Glutamatergic neuron (in vitro differentiated cells): ENCODE measurements around the gene PML. TPM values are rescaled to one million over a fixed set of nuclear protein-coding genes. Genes with fewer than 3 reads are reported as not detected.

ENCODE experiments used
- DNase-seq: peaks from one replicate; pipeline ENCODE4 v3.0.0; 2022
- H3K27ac Mint-ChIP-seq: one replicate; pipeline ENCODE4 v1.8.0; 2020; ENCODE audit warnings: mild to moderate bottlenecking, mixed read lengths, inconsistent platforms; ENCODE audit not compliant: unreplicated experiment
- H3K27me3 Mint-ChIP-seq: one replicate; pipeline ENCODE4 v1.8.0; 2020; ENCODE audit warnings: mild to moderate bottlenecking, moderate library complexity, mixed read lengths, inconsistent platforms; ENCODE audit not compliant: unreplicated experiment
- H3K36me3 Mint-ChIP-seq: one replicate; pipeline ENCODE4 v1.8.0; 2020; ENCODE audit warnings: mild to moderate bottlenecking, mixed read lengths, inconsistent platforms; ENCODE audit not compliant: unreplicated experiment
- H3K4me1 Mint-ChIP-seq: one replicate; pipeline ENCODE4 v1.8.0; 2020; ENCODE audit warnings: mild to moderate bottlenecking, low read depth, mixed read lengths, inconsistent platforms; ENCODE audit not compliant: unreplicated experiment
- H3K4me3 Mint-ChIP-seq: one replicate; pipeline ENCODE4 v1.8.0; 2020; ENCODE audit warnings: mild to moderate bottlenecking, mixed read lengths, inconsistent platforms; ENCODE audit not compliant: unreplicated experiment
- H3K9me3 Mint-ChIP-seq: one replicate; pipeline ENCODE4 v1.8.0; 2020; ENCODE audit warnings: mild to moderate bottlenecking, moderate library complexity, mixed read lengths, inconsistent platforms; ENCODE audit not compliant: unreplicated experiment
- CTCF ChIP-seq: fragments of 200-600 bp; sonication (generic); IDR thresholded peaks from one replicate; pipeline ENCODE4 v1.5.0; 2021; ENCODE audit not compliant: partially characterized antibody, unreplicated experiment
- total RNA-seq: library from RNA; stranded (reverse); fragmentation: NEBNext Ultra II Directional; extraction: Animal tissue kit (Norgen Biotek cat#: 25700); gene quantifications from one replicate; pipeline ENCODE4 v1.2.1, GENCODE V29; 2021; ENCODE audit not compliant: unreplicated experiment

Gene PML
- total RNA-seq, 1 donor from 2014 or later, result 27.6 TPM

DNA sequence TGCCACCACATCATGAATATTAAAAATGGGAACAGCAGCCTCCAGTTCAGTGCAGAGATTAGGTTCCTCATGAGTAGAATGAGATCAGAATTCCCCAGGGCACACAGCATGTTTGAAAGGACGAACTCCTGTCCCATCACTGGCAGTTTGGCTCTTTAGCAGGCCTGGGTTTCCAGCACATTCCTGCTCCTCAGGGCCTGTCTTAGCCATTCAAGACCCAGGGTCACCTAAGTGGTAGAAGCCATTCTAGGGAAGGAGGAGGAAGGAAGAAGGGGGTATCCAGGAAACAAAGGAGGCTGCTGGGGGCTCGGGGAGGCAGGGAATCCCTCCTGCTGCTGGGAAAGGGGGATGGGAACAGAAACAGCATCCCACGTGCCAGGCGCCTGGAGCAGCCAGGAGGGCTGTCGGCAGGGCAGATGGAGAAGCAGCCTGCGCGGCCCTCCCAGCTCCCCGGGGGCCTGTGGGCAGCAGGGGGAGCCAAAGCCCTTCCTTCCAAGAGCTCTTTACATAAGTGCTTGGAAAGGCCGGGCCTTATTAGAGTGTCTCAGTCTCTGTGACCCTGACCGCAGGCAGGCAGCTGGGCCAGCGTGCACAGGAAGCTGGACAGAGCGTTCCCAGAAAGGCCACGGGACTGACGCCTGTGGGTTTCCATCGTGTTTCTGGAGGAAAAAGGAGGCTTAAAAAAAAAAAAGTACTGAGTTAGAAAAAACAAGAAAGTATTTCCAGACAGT, 43.5 kb upstream of the PML start:
- H3K4me1 Mint-ChIP-seq, result peaks cover 46% of the 10 kb centered on the region
- TF ChIP-seq CTCF, result peak; percentile 40
- H3K27ac Mint-ChIP-seq, result peak overlapping the region; percentile 100
- peak; percentile 95 for DNase-seq
- H3K9me3 Mint-ChIP-seq, result peaks cover 29% of the 10 kb centered on the region
- peaks cover 25% of the 10 kb centered on the region for H3K27me3 Mint-ChIP-seq
- H3K36me3 Mint-ChIP-seq, result peaks cover 7% of the 10 kb centered on the region
- H3K4me3 Mint-ChIP-seq, result peak overlapping the region; percentile 87

- no peak for TF ChIP-seq CTCF
- Mint-ChIP-seq H3K27ac (peak overlapping the region; percentile 100), H3K36me3 (peaks cover 7% of the 10 kb centered on the region), H3K27me3 (peaks cover 25% of the 10 kb centered on the region), H3K4me1 (peaks cover 46% of the 10 kb centered on the region), H3K9me3 (peaks cover 27% of the 10 kb centered on the region), H3K4me3 (peak overlapping the region; percentile 87)
- DNase-seq, result no peak
Observed at GRCh38 chr15:73951601-73952000, 42.9 kb upstream of the PML start.

DNA sequence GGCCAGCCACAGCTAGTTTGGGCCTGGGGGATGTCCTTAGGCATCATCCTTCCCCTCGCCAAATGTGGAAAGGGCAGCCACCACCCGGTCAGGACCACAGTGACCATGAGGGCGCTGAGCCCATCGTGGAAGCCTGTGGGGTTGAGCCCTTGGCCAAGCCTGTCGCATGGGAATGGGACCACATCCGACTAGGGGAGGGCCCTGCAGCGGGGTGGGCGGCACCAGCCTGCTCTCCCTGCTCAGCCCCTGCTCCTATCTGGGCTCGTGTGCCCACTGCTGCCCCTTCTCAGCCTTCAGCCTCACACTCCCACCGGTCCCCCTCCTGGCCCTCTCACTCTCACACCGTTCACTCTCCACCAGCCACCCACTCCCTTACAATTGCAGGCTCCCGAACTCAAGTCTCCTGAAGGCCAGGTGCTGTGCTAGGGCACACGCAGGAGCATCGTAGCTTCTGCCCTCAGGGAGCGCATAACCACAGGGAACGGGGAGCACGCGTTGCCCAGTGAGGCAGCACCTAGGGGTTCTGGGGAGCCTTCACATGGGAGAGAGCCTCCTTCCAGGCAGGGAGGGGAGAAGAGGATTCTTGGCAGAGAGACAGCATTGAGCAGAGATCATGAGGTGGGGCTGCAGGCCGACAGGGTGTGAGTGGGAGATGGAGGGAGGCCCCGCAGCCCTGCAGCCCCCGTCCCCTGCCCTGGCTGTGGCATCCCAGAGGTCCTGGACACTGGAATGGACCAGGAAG, 42.2 kb upstream of the PML start:
- H3K9me3 Mint-ChIP-seq, result peaks cover 25% of the 10 kb centered on the region
- H3K36me3 Mint-ChIP-seq, result peaks cover 6% of the 10 kb centered on the region
- no peak for TF ChIP-seq CTCF
- peak overlapping the region; percentile 75 for H3K4me3 Mint-ChIP-seq
- H3K27me3 Mint-ChIP-seq, result peaks cover 23% of the 10 kb centered on the region
- no peak for DNase-seq
- H3K4me1 Mint-ChIP-seq, result peaks cover 47% of the 10 kb centered on the region
- H3K27ac Mint-ChIP-seq, result peak overlapping the region; percentile 100

DNA sequence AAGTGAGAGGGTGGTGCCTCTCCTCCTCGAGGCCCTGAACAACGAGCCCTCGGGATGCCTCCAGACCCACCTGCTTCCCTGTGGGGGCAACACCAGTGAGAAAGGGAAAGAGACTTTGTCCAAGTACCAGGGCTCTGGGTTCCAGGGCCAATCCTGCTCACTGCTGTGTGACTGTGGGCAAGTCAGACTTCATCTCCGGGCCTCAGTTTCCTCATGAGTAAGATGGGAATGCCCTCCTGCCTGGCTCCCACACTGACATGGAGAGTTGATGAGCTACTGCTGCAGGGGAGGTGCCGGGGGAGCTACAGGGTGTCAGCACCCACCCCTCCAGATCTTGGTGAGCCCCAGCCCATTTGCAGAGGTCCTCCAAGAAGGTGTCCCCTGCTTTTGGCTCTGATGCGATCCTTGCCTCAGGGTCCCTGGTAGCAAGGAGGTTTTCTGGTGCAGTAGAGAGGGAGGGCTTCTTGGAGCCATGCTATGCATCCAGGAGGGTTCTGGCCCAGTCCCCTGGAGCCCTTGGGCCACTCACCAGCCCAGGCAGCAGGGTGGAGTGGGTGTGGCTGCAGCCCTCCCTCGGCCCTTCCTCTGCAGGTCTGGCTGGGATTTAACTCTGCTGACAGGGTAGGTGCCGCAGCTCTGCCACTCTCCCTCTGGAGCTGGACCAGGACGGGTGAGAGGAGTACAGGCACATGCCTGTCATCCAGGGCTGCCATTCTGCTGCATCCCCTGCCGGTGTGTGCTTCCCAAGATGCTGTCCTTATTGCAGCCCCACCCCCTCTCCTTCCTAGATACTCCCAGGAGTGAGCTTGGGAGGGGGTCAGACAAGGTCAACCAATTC, 41.4 kb upstream of the PML start:
- no peak for DNase-seq
- H3K27ac Mint-ChIP-seq, result peak overlapping the region; percentile 100
- H3K36me3 Mint-ChIP-seq, result no peaks in the 10 kb centered on the region
- no peak for TF ChIP-seq CTCF
- peaks cover 23% of the 10 kb centered on the region for H3K27me3 Mint-ChIP-seq
- H3K4me1 Mint-ChIP-seq, result peaks cover 44% of the 10 kb centered on the region
- H3K9me3 Mint-ChIP-seq, result peaks cover 24% of the 10 kb centered on the region
- peak overlapping the region; percentile 46 for H3K4me3 Mint-ChIP-seq
